GM23338 (cell line): ENCODE results near the gene ORAI3.

Experiments
- CTCF ChIP-seq, 2 experiments: fragments of 200-600 bp in 1 of 2; sonication (generic) in 1 of 2; conservative IDR thresholded peaks; 2 replicates each; pipeline versions ENCODE4 v1.5.1 to v1.6.1; 2016 to 2017; ENCODE audit warnings: antibody characterized with exemption in 2 of 2, low read depth in 2 of 2, mild to moderate bottlenecking in 2 of 2, moderate library complexity in 1 of 2
- EZH2 ChIP-seq: fragments of 200-600 bp; sonication (generic); IDR thresholded peaks from one replicate; pipeline ENCODE4 v1.8.0; 2017; ENCODE audit warnings: antibody characterized with exemption, mild to moderate bottlenecking, low read depth; ENCODE audit not compliant: unreplicated experiment
- EZH2phosphoT487 ChIP-seq: fragments of 200-600 bp; sonication (generic); IDR thresholded peaks from one replicate; pipeline ENCODE4 v1.8.1; 2018; ENCODE audit warnings: antibody characterized with exemption; ENCODE audit not compliant: unreplicated experiment
- POLR2AphosphoS5 ChIP-seq: IDR thresholded peaks from 2 replicates; pipeline ENCODE4 v1.6.1; 2016; ENCODE audit warnings: antibody characterized with exemption, low read depth
- REST ChIP-seq: IDR thresholded peaks from one replicate; pipeline ENCODE4 v1.6.1; 2018; ENCODE audit warnings: antibody characterized with exemption; ENCODE audit not compliant: unreplicated experiment
- ZNF114 ChIP-seq: fragments of 250-450 bp; sonication (Bioruptor Pico); IDR thresholded peaks from 2 replicates; pipeline ENCODE4 v1.5.0; 2020; ENCODE audit warnings: mild to moderate bottlenecking, moderate library complexity
- ZNF331 ChIP-seq: fragments of 250-450 bp; sonication (Bioruptor Pico); IDR thresholded peaks from 2 replicates; pipeline ENCODE4 v1.5.0; 2020; ENCODE audit warnings: low read depth, mild to moderate bottlenecking, moderate library complexity

DNA sequence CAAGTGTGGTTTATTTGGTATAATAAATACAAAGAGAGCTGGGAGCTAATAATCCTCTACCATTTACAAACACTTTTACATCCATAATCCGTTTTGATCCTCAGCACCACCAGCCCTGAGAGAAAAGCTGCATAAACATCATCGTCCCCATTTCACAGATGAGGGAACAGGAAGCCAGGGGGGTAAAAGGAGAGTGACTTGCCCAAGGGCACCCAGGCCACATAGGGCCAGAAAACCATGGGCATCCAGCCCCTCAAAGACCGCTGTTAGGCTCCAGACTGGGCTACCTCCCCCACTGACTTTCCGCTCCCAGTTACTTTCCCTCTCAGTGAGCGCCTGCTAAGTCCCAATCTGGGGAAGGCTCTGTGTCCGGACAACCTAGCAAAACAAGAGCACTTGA is 54.9 kb downstream of the ORAI3 start:
- TF ChIP-seq CTCF (conservative IDR thresholded peaks at IDR 0.05; ENCODE audit: low read depth in 2 of 2): no peak
- TF ChIP-seq EZH2: no peak
- TF ChIP-seq REST: no peak
- TF ChIP-seq EZH2phosphoT487: no peak
- TF ChIP-seq ZNF331 (CRISPR knock-in tag): no peak
- no peak for TF ChIP-seq POLR2AphosphoS5
- no peak for TF ChIP-seq ZNF114 (CRISPR knock-in tag)
